ENCODE measurements around the gene PRMT5. TPM values are rescaled to one million over a fixed set of nuclear protein-coding genes. Genes with fewer than 3 reads are reported as not detected.
A peak's percentile ranks its signal among the peaks of the same experiment; 100 is the strongest.
"Not testable (repeated sequence)": the region's sequence is repeated elsewhere in the genome, so short reads cannot be mapped to it uniquely, and the experiment has no call there.

The PRMT5 gene
- total RNA-seq, 1 donor from 2014 or later = 180 TPM

DNA sequence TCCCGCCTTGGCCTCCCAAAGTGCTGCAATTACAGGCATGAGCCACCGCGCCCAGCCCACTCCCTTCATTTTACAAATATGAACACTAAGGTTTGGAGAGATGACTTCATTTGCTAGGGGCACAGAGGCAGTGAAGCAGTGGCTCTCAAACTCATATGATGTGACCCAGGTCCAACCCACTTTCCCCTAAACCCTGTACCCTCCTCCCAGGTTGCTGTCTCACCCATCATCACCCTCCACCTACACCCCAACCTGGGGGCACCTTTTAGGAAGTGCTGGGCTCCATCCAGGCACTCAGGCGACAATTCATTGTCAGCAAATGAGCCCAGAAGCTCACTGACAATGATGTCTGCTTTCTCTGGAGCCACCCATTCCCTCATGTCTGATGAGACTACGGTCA lies 5.4 kb downstream of the PRMT5 start:
- no peak for DNase-seq (ENCODE audit: low spot score)
- intact Hi-C loops (cut with micrococcal nuclease) = no loop called here
- peaks cover 61% of the 10 kb centered on the region for H3K36me3 Mint-ChIP-seq (ENCODE audit: low read depth)
- no peaks in the 10 kb centered on the region for H3K9me3 Mint-ChIP-seq
- H3K27ac Mint-ChIP-seq = no peak overlapping the region
- H3K4me1 Mint-ChIP-seq (ENCODE audit: low read depth) = peaks cover 59% of the 10 kb centered on the region
- H3K27me3 Mint-ChIP-seq (ENCODE audit: insufficient read depth) = peaks cover 4% of the 10 kb centered on the region
- no peak overlapping the region for H3K4me3 Mint-ChIP-seq

DNA sequence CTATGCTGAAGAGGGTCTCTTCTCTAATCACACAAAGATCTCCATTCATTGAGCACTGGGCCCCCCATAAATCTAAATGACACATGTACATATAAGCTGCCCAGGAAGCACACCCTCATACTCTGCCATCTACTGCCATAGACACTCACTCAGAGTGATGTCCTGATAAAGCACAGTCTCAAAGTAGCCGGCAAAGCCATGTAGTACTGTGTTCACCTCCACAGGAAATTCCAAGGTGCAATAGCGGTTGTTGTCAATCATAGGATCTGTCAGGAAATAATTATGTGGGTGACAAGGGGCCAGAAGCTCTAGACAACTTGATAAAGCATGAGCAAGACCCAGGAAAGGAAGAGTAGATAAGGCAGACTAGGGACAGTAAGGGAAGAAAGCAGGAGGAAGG lies 6.9 kb downstream of the PRMT5 start:
- Mint-ChIP-seq H3K4me1 (ENCODE audit: low read depth) (peaks cover 54% of the 10 kb centered on the region), H3K9me3 (no peaks in the 10 kb centered on the region), H3K4me3 (no peak overlapping the region), H3K27ac (no peak overlapping the region), H3K36me3 (ENCODE audit: low read depth) (peaks cover 63% of the 10 kb centered on the region), H3K27me3 (ENCODE audit: insufficient read depth) (peaks cover 4% of the 10 kb centered on the region)
- intact Hi-C loops (cut with micrococcal nuclease) = no loop called here
- no peak for DNase-seq (ENCODE audit: low spot score)

DNA sequence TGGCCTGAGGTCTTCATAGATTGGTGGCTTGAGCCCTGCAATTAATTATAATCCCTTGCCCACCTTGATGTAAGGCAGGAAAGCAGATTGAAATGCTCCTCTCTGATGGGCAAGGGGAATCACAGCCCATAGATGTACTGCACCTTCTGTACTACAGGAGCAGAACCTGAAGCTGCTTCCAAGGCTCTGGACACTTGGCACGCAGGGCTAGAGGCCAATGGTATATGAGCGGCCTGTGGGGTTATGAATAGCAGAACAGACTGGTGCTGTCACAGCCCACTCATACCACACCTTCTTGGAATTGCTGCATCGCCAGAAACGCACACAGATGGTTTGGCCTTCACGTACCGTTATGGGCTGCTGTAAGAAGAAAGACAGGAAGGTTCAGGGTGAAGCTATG lies 8.5 kb downstream of the PRMT5 start:
- Mint-ChIP-seq H3K4me1 (ENCODE audit: low read depth) (peaks cover 44% of the 10 kb centered on the region), H3K27me3 (ENCODE audit: insufficient read depth) (peaks cover 4% of the 10 kb centered on the region), H3K4me3 (no peak overlapping the region), H3K9me3 (no peaks in the 10 kb centered on the region), H3K27ac (no peak overlapping the region), H3K36me3 (ENCODE audit: low read depth) (peaks cover 50% of the 10 kb centered on the region)
- no peak for DNase-seq (ENCODE audit: low spot score)
- intact Hi-C loops (cut with micrococcal nuclease) = no loop called here

DNA sequence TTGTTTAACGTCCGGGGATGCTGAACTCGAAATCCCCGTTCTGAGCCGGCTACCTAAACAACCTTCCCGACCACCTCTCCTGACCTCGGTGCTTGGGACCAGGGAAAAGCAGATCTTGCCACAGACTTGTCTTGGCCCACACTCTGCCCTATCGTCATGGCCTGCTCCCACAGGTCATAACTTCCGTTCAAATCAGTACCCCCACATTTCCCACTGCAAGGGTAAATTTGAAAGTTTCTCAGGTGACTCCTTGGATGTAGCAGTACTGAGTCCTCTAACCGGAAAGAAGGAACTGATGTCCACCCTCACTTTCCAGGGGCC lies 9.6 kb downstream of the PRMT5 start:
- H3K27me3 Mint-ChIP-seq (ENCODE audit: insufficient read depth) = peaks cover 4% of the 10 kb centered on the region
- peak overlapping the region; percentile 95 for H3K4me3 Mint-ChIP-seq
- no peaks in the 10 kb centered on the region for H3K9me3 Mint-ChIP-seq
- intact Hi-C loops (cut with micrococcal nuclease) = loop anchor here (1.0 to 5.0 kb wide), 14 partner anchors 10 to 1651 kb away; partner anchors contain the start of genes ACIN1, C14orf119, DAD1 and HAUS4
- no peak for DNase-seq (ENCODE audit: low spot score)
- peaks cover 46% of the 10 kb centered on the region for H3K36me3 Mint-ChIP-seq (ENCODE audit: low read depth)
- peaks cover 54% of the 10 kb centered on the region for H3K4me1 Mint-ChIP-seq (ENCODE audit: low read depth)
- H3K27ac Mint-ChIP-seq = peak overlapping the region; percentile 100

DNA sequence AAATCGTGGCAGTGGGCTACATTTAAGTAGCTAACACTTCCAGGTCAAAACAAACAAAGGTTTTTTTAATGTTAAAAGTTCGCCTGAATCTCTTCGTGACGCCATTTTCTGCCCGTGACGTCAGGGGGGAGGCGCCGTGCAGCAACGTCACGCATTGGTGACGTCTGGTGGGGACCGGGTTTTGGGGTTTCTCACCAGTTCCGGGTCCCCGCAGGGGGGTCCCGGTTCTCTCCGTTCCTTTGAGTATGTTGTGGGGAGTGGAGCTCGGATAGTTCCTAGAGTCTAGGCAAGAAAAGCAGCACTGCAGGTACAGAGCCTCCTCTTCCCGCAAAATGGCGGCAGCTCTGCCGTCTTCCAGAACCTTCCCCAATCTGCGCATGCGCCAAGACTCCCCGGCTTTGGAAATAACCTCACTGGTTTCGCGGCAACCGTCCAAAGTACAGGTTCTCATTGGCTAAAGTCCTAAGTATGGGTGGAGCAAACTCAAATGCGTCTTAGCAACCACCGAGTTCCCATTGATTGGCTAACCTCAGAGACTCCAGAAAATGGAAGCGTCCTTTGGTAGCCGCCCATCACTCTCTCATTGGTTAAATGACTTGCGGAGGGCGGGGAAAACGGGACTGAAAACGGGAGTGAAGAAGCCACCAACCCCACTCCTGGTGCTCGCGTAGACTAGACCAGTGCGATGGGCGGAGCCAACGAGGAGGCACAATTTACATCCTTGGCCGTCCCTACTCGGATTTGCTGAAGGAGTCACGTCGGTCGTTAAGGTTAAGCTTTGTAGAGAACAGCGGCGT lies 10.2 kb downstream of the PRMT5 start, which contains the start of gene RBM23:
Gene RBM23 (minus strand): TSS at position 346 of the 797 bp plus-strand sequence.
- no peaks in the 10 kb centered on the region for H3K9me3 Mint-ChIP-seq
- peaks cover 43% of the 10 kb centered on the region for H3K36me3 Mint-ChIP-seq (ENCODE audit: low read depth)
- DNase-seq (ENCODE audit: low spot score) = peak; percentile 99
- H3K27ac Mint-ChIP-seq = peak within 1 kb of the TSS; percentile 100
- H3K27me3 Mint-ChIP-seq (ENCODE audit: insufficient read depth) = peaks cover 4% of the 10 kb centered on the region
- H3K4me3 Mint-ChIP-seq = peak within 1 kb of the TSS; percentile 95
- peaks cover 54% of the 10 kb centered on the region for H3K4me1 Mint-ChIP-seq (ENCODE audit: low read depth)
- intact Hi-C loops (cut with micrococcal nuclease) = loop anchor here (1.0 to 5.0 kb wide), 14 partner anchors 10 to 1650 kb away; partner anchors contain the start of genes ACIN1, C14orf119, DAD1 and HAUS4

DNA sequence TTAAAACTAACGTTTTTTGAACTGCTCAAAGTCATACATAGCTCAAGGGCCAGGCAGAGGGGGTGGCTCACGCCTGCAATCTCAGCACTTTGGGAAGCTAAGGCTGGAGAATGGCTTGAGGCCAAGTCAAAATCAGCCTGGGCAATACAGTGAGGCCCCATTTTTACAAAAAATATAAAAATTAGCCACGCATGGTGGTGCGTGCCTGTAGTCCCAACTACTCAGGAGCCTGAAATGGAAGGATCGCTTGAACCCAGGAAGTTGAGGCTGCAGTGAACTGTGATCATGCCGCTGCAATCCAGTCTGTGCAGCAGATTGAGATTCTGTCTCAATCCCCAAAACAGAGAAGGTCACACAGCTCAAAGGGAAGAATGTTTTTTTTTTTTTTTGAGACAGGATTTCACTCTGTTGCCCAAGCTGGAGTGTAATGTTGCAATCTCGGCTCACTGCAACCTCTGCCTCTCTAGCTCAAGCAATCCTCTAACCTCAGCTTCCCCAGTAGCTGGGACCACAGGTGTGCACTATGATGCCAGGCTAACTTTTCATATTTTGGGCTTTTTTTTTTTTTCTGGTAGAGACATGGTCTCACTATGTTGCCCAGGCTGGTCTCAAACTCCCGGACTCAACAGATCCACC lies 13.2 kb downstream of the PRMT5 start:
- Mint-ChIP-seq H3K9me3 (no peaks in the 10 kb centered on the region), H3K27ac (no peak overlapping the region), H3K4me1 (ENCODE audit: low read depth) (peaks cover 45% of the 10 kb centered on the region), H3K36me3 (ENCODE audit: low read depth) (peaks cover 27% of the 10 kb centered on the region), H3K27me3 (ENCODE audit: insufficient read depth) (peaks cover 4% of the 10 kb centered on the region), H3K4me3 (no peak overlapping the region)
- no peak for DNase-seq (ENCODE audit: low spot score)
- intact Hi-C loops (cut with micrococcal nuclease) = loop anchor here (5.0 kb wide), 2 partner anchors 149 to 344 kb away; partner anchors contain the start of gene OXA1L

DNA sequence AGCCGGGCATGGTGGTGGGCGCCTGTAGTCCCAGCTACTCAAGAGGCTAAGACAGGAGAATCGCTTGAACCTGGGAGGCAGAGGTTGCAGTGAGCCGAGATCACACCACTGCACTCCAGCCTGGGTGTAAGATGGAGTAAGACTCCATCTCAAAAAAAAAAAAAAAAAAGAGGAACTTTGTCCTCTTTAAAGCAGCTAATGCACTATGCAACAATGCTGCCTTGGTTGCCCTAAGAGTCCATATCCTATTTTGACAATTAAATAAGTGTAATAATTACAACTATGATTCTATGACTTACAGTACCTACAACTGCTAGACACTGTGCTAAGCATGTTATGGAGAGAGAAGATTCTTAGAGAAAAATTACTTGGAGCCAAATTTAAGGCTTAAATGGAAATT lies 14.3 kb downstream of the PRMT5 start:
- not testable (repeated sequence) for DNase-seq (ENCODE audit: low spot score); H3K9me3 Mint-ChIP-seq; H3K4me3 Mint-ChIP-seq; H3K27ac Mint-ChIP-seq; H3K27me3 Mint-ChIP-seq (ENCODE audit: insufficient read depth)
- intact Hi-C loops (cut with micrococcal nuclease) = loop anchor here (5.0 kb wide), 2 partner anchors 148 to 343 kb away; partner anchors contain the start of gene OXA1L
- Mint-ChIP-seq H3K36me3 (ENCODE audit: low read depth) (peaks cover 19% of the 10 kb centered on the region), H3K4me1 (ENCODE audit: low read depth) (peaks cover 33% of the 10 kb centered on the region)

DNA sequence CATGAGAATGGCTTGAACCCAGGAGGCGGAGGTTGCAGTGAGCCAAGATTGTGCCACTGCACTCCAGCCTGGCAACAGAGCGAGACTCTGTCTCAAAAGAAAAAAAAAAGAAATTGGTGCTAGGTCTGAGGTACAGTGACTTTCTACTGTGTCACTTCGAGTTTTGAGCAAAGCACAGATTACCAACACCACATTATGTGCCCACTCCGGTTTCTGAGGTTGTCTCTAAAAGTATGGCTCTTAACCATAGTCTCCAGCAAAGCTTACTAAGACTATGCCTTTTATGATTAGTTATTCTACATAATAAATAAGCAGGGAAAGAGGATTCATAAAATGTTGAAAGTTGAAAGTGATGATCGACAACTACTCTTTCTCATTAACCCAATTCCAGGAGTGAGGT lies 18.3 kb downstream of the PRMT5 start:
- Mint-ChIP-seq H3K36me3 (ENCODE audit: low read depth) (peaks cover 21% of the 10 kb centered on the region), H3K4me1 (ENCODE audit: low read depth) (peaks cover 18% of the 10 kb centered on the region), H3K27me3 (ENCODE audit: insufficient read depth) (no peaks in the 10 kb centered on the region), H3K4me3 (no peak overlapping the region), H3K9me3 (no peaks in the 10 kb centered on the region), H3K27ac (no peak overlapping the region)
- intact Hi-C loops (cut with micrococcal nuclease) = no loop called here
- no peak for DNase-seq (ENCODE audit: low spot score)

DNA sequence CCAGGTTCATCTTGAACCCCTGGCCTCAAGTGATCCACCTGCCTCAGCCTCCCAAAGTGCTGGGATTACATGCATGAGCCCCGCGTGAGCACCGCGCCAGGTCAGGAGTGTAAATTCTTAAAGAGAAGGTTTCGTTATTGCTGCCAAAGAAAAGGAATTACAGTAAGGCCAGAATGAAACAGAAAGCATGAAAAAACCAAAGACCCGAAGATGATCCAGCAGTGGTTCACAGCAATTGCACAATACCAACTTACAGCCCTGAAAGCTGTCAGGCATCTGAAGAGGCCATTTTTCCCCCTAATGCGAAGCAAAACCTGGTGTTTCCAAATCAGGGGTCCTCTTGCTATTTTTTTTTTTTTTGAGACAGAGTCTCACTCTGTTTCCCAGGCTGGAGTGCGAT lies 20.6 kb downstream of the PRMT5 start:
- Mint-ChIP-seq H3K4me3 (no peak overlapping the region), H3K9me3 (no peaks in the 10 kb centered on the region), H3K27me3 (ENCODE audit: insufficient read depth) (no peaks in the 10 kb centered on the region), H3K36me3 (ENCODE audit: low read depth) (peaks cover 42% of the 10 kb centered on the region), H3K27ac (peak overlapping the region; percentile 11), H3K4me1 (ENCODE audit: low read depth) (peaks cover 7% of the 10 kb centered on the region)
- no peak for DNase-seq (ENCODE audit: low spot score)
- intact Hi-C loops (cut with micrococcal nuclease) = no loop called here

DNA sequence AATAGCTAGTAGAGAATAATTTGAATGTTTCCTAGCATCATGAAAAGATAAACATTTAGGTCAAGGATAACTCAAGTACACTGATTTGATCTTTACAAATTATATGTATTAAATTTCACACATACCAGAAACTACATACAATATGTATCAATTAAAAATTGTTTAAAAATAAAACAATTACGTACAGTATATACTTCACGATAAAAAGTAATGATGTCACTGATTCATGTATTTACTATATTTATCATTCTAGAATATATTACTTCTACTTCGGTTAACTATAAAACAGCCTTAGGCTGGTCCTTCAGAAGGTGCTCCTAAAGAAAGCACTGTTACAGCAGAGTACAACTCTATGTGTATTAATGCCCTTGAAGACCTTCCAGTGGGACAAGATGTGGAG lies 21.7 kb downstream of the PRMT5 start:
- Mint-ChIP-seq H3K27ac (no peak overlapping the region), H3K9me3 (no peaks in the 10 kb centered on the region), H3K36me3 (ENCODE audit: low read depth) (peaks cover 43% of the 10 kb centered on the region), H3K27me3 (ENCODE audit: insufficient read depth) (no peaks in the 10 kb centered on the region), H3K4me1 (ENCODE audit: low read depth) (peaks cover 7% of the 10 kb centered on the region), H3K4me3 (no peak overlapping the region)
- DNase-seq (ENCODE audit: low spot score) = no peak
- intact Hi-C loops (cut with micrococcal nuclease) = no loop called here

DNA sequence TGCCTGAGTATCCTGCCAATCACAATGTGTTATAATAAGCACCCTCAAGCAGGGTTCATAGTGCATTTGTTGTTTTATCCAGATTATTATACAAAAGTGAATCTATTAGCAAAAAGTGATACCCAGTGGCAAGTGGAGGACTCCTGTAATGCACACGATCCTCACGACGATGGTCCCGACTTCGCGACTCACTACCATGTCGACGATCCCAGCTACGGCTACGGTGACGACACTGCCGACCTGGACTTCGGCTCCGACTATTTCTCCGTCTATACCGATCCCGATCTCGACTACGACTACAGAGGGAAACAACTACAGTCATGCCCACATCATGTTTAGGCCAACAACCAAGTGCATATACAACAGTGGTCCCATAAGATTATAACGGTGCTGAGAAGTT lies 23.1 kb downstream of the PRMT5 start:
- Mint-ChIP-seq H3K36me3 (ENCODE audit: low read depth) (peaks cover 50% of the 10 kb centered on the region), H3K27ac (no peak overlapping the region), H3K4me1 (ENCODE audit: low read depth) (peaks cover 10% of the 10 kb centered on the region), H3K4me3 (no peak overlapping the region), H3K9me3 (no peaks in the 10 kb centered on the region), H3K27me3 (ENCODE audit: insufficient read depth) (no peaks in the 10 kb centered on the region)
- intact Hi-C loops (cut with micrococcal nuclease) = no loop called here
- no peak for DNase-seq (ENCODE audit: low spot score)

DNA sequence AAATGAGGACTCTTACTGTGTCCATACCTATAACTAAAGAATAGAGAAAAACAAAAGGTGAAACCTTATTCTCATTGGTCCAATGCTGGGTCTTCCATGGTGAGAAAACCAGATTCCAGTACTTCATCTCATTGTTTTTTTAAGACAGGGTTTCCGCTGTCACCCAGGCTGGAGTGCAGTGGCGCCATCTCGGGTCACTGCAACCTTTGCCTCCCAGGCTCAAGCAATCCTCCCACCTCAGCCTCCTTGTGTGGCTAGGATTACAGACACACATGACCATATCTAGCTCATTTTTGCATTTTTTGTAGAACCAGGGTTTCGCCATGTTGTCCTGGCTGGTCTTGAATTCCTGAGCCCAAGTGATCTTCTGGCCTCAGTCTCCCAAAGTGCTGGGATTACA lies 23.5 kb downstream of the PRMT5 start:
- intact Hi-C loops (cut with micrococcal nuclease) = no loop called here
- H3K9me3 Mint-ChIP-seq = no peaks in the 10 kb centered on the region
- no peak overlapping the region for H3K4me3 Mint-ChIP-seq
- peaks cover 51% of the 10 kb centered on the region for H3K36me3 Mint-ChIP-seq (ENCODE audit: low read depth)
- H3K4me1 Mint-ChIP-seq (ENCODE audit: low read depth) = peaks cover 14% of the 10 kb centered on the region
- H3K27me3 Mint-ChIP-seq (ENCODE audit: insufficient read depth) = no peaks in the 10 kb centered on the region
- DNase-seq (ENCODE audit: low spot score) = no peak
- no peak overlapping the region for H3K27ac Mint-ChIP-seq

DNA sequence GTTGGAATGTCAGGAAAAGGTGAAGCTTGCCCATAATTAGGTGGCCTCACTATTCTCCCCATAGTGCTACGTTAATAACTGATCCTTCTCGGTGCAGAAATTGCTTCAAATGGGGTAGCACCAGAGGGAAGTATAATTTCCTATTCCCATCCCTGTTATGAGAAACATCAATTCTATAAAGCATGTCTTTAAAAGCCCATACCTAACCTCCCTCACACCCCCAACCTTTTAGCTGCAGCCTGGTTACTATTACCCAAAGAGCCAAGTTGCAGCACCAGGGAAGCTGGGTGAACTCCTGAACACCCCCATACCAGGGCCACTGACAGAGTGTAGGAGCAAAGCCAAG lies 25.5 kb downstream of the PRMT5 start:
- H3K4me3 Mint-ChIP-seq = no peak overlapping the region
- H3K27me3 Mint-ChIP-seq (ENCODE audit: insufficient read depth) = no peaks in the 10 kb centered on the region
- no peaks in the 10 kb centered on the region for H3K9me3 Mint-ChIP-seq
- DNase-seq (ENCODE audit: low spot score) = no peak
- H3K4me1 Mint-ChIP-seq (ENCODE audit: low read depth) = peaks cover 14% of the 10 kb centered on the region
- no peak overlapping the region for H3K27ac Mint-ChIP-seq
- intact Hi-C loops (cut with micrococcal nuclease) = no loop called here
- H3K36me3 Mint-ChIP-seq (ENCODE audit: low read depth) = peaks cover 46% of the 10 kb centered on the region
